GM11168 (cell line): ENCODE data around the gene EVA1A.

Source experiments
- in situ Hi-C: fragments of 300-500 bp; cut with MboI; formaldehyde crosslinking; loops from one replicate; pipeline ENCODE4 v1.12.0; 2022; ENCODE audit warnings: low sequenced_read_pairs; ENCODE audit not compliant: unreplicated experiment

The EVA1A gene

GRCh38 chr2:75460630-75461029 lies 100.1 kb downstream of the EVA1A start:
- in situ Hi-C loops: loop anchor here (25.0 kb wide), 1 partner anchor 152 kb away; no protein-coding TSS in a partner anchor

GRCh38 chr2:75459565-75460310 lies 101.0 kb downstream of the EVA1A start:
- in situ Hi-C loops: loop anchor here (25.0 kb wide), 1 partner anchor 153 kb away; no protein-coding TSS in a partner anchor

GRCh38 chr2:75458201-75458600 lies 102.5 kb downstream of the EVA1A start:
- in situ Hi-C loops: loop anchor here (25.0 kb wide), 1 partner anchor 154 kb away; no protein-coding TSS in a partner anchor

- in situ Hi-C loops: loop anchor here (25.0 kb wide), 1 partner anchor 155 kb away; no protein-coding TSS in a partner anchor
These were observed 103.9 kb downstream of the EVA1A start for GRCh38 chr2:75456825-75457224.

GRCh38 chr2:75456111-75456510 lies 104.6 kb downstream of the EVA1A start:
- in situ Hi-C loops: loop anchor here (25.0 kb wide), 1 partner anchor 156 kb away; no protein-coding TSS in a partner anchor

GRCh38 chr2:75454241-75454620 lies 106.5 kb downstream of the EVA1A start:
- in situ Hi-C loops: loop anchor here (25.0 kb wide), 1 partner anchor 158 kb away; no protein-coding TSS in a partner anchor

GRCh38 chr2:75453384-75454240 lies 107.1 kb downstream of the EVA1A start:
- in situ Hi-C loops: loop anchor here (25.0 kb wide), 1 partner anchor 159 kb away; no protein-coding TSS in a partner anchor

- in situ Hi-C loops: loop anchor here (25.0 kb wide), 1 partner anchor 162 kb away; no protein-coding TSS in a partner anchor
These were observed 110.7 kb downstream of the EVA1A start for GRCh38 chr2:75450068-75450467.

GRCh38 chr2:75447176-75447575 lies 113.6 kb downstream of the EVA1A start:
- in situ Hi-C loops: no loop called here
